WTC11 (cell line): ENCODE measurements around the gene CARD14. TPM values are rescaled to one million over a fixed set of nuclear protein-coding genes. Genes with fewer than 3 reads are reported as not detected.

ENCODE experiments used
- ATAC-seq: fragments of 200-7000 bp; cut with Tn5 transposase; 2 replicates; pipeline ENCODE4 v1.10.0; 2021; ENCODE audit warnings: mild to moderate bottlenecking, moderate library complexity
- CTCF ChIA-PET: fragments of 300-600 bp; sonication (Branson Sonifier 250); formaldehyde crosslinking; loops from one replicate; lab custom pipeline; 2021; ENCODE audit warnings: antibody characterized with exemption; lab: Charles Lee
- POLR2A ChIA-PET: fragments of 350-600 bp; sonication (Branson Sonifier 250); formaldehyde crosslinking; loops from one replicate; lab custom pipeline; 2021; ENCODE audit warnings: antibody characterized with exemption; lab: Charles Lee
- DNase-seq: peaks from one replicate; pipeline ENCODE4 v3.0.0; 2021; ENCODE audit warnings: low spot score
- H3K27ac Mint-ChIP-seq: 2 replicates; pipeline ENCODE4 v1.8.0; 2021; ENCODE audit warnings: mixed read lengths
- H3K27me3 Mint-ChIP-seq: 2 replicates; pipeline ENCODE4 v1.8.0; 2021; ENCODE audit warnings: low read depth, mild to moderate bottlenecking, moderate library complexity, mixed read lengths
- H3K36me3 Mint-ChIP-seq: 2 replicates; pipeline ENCODE4 v1.8.0; 2021; ENCODE audit warnings: mixed read lengths
- H3K4me1 Mint-ChIP-seq: 2 replicates; pipeline ENCODE4 v1.8.0; 2022; ENCODE audit warnings: mixed read lengths
- H3K4me3 Mint-ChIP-seq: 2 replicates; pipeline ENCODE4 v1.8.0; 2021; ENCODE audit warnings: mild to moderate bottlenecking, moderate library complexity, mixed read lengths
- H3K9me3 Mint-ChIP-seq: 2 replicates; pipeline ENCODE4 v1.8.0; 2021; ENCODE audit warnings: mixed read lengths
- ATF2 ChIP-seq: sonication (generic); formaldehyde crosslinking; IDR thresholded peaks from 2 replicates; pipeline ENCODE4 v1.8.1; 2022; ENCODE audit warnings: low read depth, missing genetic modification reagents, borderline replicate concordance
- EMX1 ChIP-seq: fragments of 250-450 bp; sonication (Bioruptor Pico); IDR thresholded peaks from 2 replicates; pipeline ENCODE4 v1.8.0; 2021; ENCODE audit warnings: mild to moderate bottlenecking
- IRF1 ChIP-seq: sonication (generic); formaldehyde crosslinking; IDR thresholded peaks from 2 replicates; pipeline ENCODE4 v1.8.0; 2023; ENCODE audit warnings: missing genetic modification reagents
- JAZF1 ChIP-seq: fragments of 250-450 bp; sonication (Bioruptor Pico); IDR thresholded peaks from 2 replicates; pipeline ENCODE4 v1.9.0; 2021; ENCODE audit warnings: moderate library complexity, mild to moderate bottlenecking, inconsistent platforms
- JUN ChIP-seq: sonication (generic); formaldehyde crosslinking; IDR thresholded peaks from 2 replicates; pipeline ENCODE4 v1.8.0; 2023; ENCODE audit warnings: mild to moderate bottlenecking, missing genetic modification reagents
- KAT7 ChIP-seq: sonication (generic); formaldehyde crosslinking; IDR thresholded peaks from 2 replicates; pipeline ENCODE4 v1.8.1; 2023; ENCODE audit warnings: missing genetic modification reagents, mild to moderate bottlenecking, borderline replicate concordance
- MXD4 ChIP-seq: fragments of 250-450 bp; sonication (Bioruptor Pico); IDR thresholded peaks from 2 replicates; pipeline ENCODE4 v1.8.0; 2021; ENCODE audit warnings: mild to moderate bottlenecking, moderate library complexity, borderline replicate concordance
- NR2C2 ChIP-seq: sonication (generic); formaldehyde crosslinking; IDR thresholded peaks from 2 replicates; pipeline ENCODE4 v1.8.0; 2022; ENCODE audit warnings: mild to moderate bottlenecking, missing genetic modification reagents
- OVOL2 ChIP-seq: fragments of 250-450 bp; sonication (Bioruptor Pico); IDR thresholded peaks from 2 replicates; pipeline ENCODE4 v1.9.0; 2021; ENCODE audit warnings: mild to moderate bottlenecking, borderline replicate concordance
- PRDM15 ChIP-seq: sonication (generic); formaldehyde crosslinking; IDR thresholded peaks from 2 replicates; pipeline ENCODE4 v1.8.0; 2022; ENCODE audit warnings: missing genetic modification reagents
- PREB ChIP-seq: sonication (generic); formaldehyde crosslinking; IDR thresholded peaks from 2 replicates; pipeline ENCODE4 v1.8.1; 2022; ENCODE audit warnings: mild to moderate bottlenecking, missing genetic modification reagents, moderate library complexity, borderline replicate concordance
- SMAD4 ChIP-seq: sonication (generic); formaldehyde crosslinking; IDR thresholded peaks from 2 replicates; pipeline ENCODE4 v1.8.0; 2022; ENCODE audit warnings: mild to moderate bottlenecking, missing genetic modification reagents
- TCF7 ChIP-seq: sonication (generic); formaldehyde crosslinking; IDR thresholded peaks from 2 replicates; pipeline ENCODE4 v1.8.0; 2022; ENCODE audit warnings: mild to moderate bottlenecking, low read depth, missing genetic modification reagents, moderate library complexity
- TEAD1 ChIP-seq: sonication (generic); formaldehyde crosslinking; IDR thresholded peaks from 2 replicates; pipeline ENCODE4 v1.8.0; 2022; ENCODE audit warnings: mild to moderate bottlenecking, missing genetic modification reagents
- ZNF671 ChIP-seq: fragments of 250-450 bp; sonication (Bioruptor Pico); IDR thresholded peaks from 2 replicates; pipeline ENCODE4 v1.8.0; 2021; ENCODE audit warnings: mild to moderate bottlenecking
- total RNA-seq: library from RNA; stranded (reverse); gene quantifications from 3 replicates; pipeline ENCODE4 v1.2.3, GENCODE V29; 2021
- TF ChIP-seq, protein P1 (sequence below): sonication (generic); formaldehyde crosslinking; IDR thresholded peaks from 2 replicates; pipeline ENCODE4 v1.8.0; 2023; ENCODE audit warnings: mild to moderate bottlenecking, missing genetic modification reagents
- TF ChIP-seq, protein P2 (sequence below): sonication (generic); formaldehyde crosslinking; conservative IDR thresholded peaks from 2 replicates; pipeline ENCODE4 v1.8.1; 2022; ENCODE audit warnings: mild to moderate bottlenecking, missing genetic modification reagents
- TF ChIP-seq, protein P3 (sequence below): sonication (generic); formaldehyde crosslinking; IDR thresholded peaks from 2 replicates; pipeline ENCODE4 v1.8.0; 2022; ENCODE audit warnings: mild to moderate bottlenecking, missing genetic modification reagents

Gene CARD14
- total RNA-seq, 1 experiment from 2014 or later = 0.83 TPM

DNA sequence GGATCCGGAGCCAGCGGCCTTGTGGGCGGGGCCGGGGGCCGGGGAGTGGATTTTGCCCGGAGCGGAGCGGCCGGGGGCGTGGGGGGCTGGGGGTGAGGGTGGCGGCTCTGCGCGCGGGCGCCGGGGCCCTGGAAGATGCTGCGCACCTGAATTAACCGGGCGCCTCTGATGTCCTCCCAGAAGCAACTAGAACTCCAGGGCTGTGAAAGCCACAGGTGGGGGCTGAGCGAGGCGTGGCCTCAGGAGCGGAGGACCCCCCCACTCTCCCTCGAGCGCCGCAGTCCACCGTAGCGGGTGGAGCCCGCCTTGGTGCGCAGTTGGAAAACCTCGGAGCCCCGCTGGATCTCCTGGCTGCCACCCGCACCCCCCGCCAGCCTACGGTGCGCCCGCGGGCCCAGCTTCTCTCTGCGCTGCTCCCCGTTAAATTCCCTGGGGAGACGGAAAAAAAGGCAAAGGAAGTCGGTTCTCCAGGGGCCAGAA lies 50.9 kb downstream of the CARD14 start:
- Mint-ChIP-seq H3K4me3 (peak overlapping the region; percentile 78), H3K4me1 (peaks cover 22% of the 10 kb centered on the region), H3K9me3 (no peaks in the 10 kb centered on the region), H3K27ac (no peak overlapping the region), H3K36me3 (peaks cover 7% of the 10 kb centered on the region), H3K27me3 (no peaks in the 10 kb centered on the region)
- CTCF ChIA-PET = interaction anchor here (0.6 to 1.8 kb wide), 8 partner anchors 15 to 1072 kb away, joined by 3 to 8 read pairs (median 4); partner anchors contain the start of gene GAA
- ATAC-seq (peak; percentile 4), DNase-seq (no peak)
- POLR2A ChIA-PET = no interaction called here
- TF ChIP-seq JAZF1 (no peak), IRF1 (CRISPR knock-in tag) (no peak), TCF7 (CRISPR knock-in tag) (0 out of 2 replicates have a peak, but pooled peaks have one; percentile 3), KAT7 (CRISPR knock-in tag) (0 out of 2 replicates have a peak, but pooled peaks have one; percentile 68)

DNA sequence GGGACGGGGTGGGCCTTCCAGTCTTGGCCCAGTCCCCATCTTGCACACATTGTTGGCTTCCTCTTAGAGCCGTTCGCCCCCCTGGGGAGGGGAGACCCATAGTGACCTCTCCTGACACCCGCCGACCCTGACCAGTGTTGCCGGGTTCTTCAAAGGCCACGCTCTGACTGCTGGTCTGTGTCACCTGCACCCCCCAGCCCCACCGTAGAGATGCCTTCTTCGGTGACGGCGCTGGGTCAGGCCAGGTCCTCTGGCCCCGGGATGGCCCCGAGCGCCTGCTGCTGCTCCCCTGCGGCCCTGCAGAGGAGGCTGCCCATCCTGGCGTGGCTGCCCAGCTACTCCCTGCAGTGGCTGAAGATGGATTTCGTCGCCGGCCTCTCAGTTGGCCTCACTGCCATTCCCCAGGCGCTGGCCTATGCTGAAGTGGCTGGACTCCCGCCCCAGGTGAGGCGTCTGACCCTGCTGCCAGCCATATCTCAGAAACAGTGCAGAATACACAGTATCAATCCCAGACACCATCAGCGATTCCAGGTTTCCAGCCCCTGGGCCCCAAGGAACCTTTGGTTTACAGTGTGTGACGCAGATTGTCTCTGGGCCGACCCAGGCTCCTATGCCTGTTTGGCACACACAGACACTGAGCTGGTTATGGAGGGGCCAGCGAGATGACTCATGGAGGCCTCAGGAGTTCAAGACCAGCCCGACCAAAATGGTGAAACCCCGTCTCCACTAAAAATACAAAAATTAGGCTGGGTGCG lies 51.7 kb downstream of the CARD14 start:
- Mint-ChIP-seq H3K36me3 (peaks cover 2% of the 10 kb centered on the region), H3K27ac (no peak overlapping the region), H3K27me3 (no peaks in the 10 kb centered on the region), H3K9me3 (no peaks in the 10 kb centered on the region), H3K4me3 (peak overlapping the region; percentile 78), H3K4me1 (peaks cover 26% of the 10 kb centered on the region)
- ChIA-PET CTCF (interaction anchor here (0.7 to 1.8 kb wide), 3 partner anchors 18 to 140 kb away, joined by 3 to 8 read pairs (median 3); no protein-coding TSS in a partner anchor), POLR2A (no interaction called here)
- TF ChIP-seq, protein P1, sequence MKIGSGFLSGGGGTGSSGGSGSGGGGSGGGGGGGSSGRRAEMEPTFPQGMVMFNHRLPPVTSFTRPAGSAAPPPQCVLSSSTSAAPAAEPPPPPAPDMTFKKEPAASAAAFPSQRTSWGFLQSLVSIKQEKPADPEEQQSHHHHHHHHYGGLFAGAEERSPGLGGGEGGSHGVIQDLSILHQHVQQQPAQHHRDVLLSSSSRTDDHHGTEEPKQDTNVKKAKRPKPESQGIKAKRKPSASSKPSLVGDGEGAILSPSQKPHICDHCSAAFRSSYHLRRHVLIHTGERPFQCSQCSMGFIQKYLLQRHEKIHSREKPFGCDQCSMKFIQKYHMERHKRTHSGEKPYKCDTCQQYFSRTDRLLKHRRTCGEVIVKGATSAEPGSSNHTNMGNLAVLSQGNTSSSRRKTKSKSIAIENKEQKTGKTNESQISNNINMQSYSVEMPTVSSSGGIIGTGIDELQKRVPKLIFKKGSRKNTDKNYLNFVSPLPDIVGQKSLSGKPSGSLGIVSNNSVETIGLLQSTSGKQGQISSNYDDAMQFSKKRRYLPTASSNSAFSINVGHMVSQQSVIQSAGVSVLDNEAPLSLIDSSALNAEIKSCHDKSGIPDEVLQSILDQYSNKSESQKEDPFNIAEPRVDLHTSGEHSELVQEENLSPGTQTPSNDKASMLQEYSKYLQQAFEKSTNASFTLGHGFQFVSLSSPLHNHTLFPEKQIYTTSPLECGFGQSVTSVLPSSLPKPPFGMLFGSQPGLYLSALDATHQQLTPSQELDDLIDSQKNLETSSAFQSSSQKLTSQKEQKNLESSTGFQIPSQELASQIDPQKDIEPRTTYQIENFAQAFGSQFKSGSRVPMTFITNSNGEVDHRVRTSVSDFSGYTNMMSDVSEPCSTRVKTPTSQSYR (CRISPR knock-in tag) = no peak
- TF ChIP-seq ATF2 (CRISPR knock-in tag) = no peak
- no peak for TF ChIP-seq JUN
- TF ChIP-seq PREB (CRISPR knock-in tag) = no peak
- TF ChIP-seq, protein P2, sequence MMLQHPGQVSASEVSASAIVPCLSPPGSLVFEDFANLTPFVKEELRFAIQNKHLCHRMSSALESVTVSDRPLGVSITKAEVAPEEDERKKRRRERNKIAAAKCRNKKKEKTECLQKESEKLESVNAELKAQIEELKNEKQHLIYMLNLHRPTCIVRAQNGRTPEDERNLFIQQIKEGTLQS (CRISPR knock-in tag) = no peak
- TF ChIP-seq SMAD4 (CRISPR knock-in tag) = no peak
- TF ChIP-seq MXD4 = no peak
- no peak for TF ChIP-seq PRDM15
- no peak for TF ChIP-seq NR2C2 (CRISPR knock-in tag)
- no peak for TF ChIP-seq OVOL2 (CRISPR knock-in tag)
- no peak for TF ChIP-seq EMX1 (CRISPR knock-in tag)
- TF ChIP-seq ZNF671 = no peak
- TF ChIP-seq, protein P3, sequence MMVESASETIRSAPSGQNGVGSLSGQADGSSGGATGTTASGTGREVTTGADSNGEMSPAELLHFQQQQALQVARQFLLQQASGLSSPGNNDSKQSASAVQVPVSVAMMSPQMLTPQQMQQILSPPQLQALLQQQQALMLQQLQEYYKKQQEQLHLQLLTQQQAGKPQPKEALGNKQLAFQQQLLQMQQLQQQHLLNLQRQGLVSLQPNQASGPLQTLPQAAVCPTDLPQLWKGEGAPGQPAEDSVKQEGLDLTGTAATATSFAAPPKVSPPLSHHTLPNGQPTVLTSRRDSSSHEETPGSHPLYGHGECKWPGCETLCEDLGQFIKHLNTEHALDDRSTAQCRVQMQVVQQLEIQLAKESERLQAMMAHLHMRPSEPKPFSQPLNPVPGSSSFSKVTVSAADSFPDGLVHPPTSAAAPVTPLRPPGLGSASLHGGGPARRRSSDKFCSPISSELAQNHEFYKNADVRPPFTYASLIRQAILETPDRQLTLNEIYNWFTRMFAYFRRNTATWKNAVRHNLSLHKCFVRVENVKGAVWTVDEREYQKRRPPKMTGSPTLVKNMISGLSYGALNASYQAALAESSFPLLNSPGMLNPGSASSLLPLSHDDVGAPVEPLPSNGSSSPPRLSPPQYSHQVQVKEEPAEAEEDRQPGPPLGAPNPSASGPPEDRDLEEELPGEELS (CRISPR knock-in tag) = no peak
- TF ChIP-seq IRF1 (CRISPR knock-in tag) = no peak
- TF ChIP-seq TEAD1 (CRISPR knock-in tag) = no peak
- no peak for ATAC-seq
- DNase-seq = no peak
